Amygdala (tissue), 56 donors: ENCODE data around the gene MTARC1.

Experiments used
- DNase-seq, 56 donors: peaks; one replicate each; lab custom pipeline; 2025; lab: John Stamatoyannopoulos, UW

MTARC1 gene

DNA sequence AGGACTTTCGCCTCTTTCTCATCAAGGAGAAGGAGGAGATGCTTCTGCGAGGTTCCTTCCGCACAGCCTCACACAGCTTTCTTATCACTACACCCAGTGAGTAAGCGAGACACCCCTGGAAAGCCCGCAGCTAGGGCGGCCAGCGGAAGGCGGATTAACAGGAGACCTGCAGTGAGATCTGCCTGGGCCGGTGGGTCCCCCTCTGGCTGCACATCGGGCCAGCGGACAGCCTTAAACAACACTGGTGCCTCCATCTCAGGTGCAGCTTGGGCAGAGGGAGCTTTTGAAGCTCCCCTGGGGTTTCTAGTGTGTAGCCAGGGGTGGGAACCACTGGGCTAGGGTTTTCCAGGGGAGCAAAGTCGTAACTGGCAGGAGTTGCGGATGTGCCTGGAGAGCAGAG is 17.5 kb upstream of the MTARC1 start:
- DNase-seq = no peak

GRCh38 chr1:220770245-220770913 is 16.3 kb upstream of the MTARC1 start:
- no peak for DNase-seq

GRCh38 chr1:220772846-220773245 is 13.9 kb upstream of the MTARC1 start:
- DNase-seq = no peak

DNA sequence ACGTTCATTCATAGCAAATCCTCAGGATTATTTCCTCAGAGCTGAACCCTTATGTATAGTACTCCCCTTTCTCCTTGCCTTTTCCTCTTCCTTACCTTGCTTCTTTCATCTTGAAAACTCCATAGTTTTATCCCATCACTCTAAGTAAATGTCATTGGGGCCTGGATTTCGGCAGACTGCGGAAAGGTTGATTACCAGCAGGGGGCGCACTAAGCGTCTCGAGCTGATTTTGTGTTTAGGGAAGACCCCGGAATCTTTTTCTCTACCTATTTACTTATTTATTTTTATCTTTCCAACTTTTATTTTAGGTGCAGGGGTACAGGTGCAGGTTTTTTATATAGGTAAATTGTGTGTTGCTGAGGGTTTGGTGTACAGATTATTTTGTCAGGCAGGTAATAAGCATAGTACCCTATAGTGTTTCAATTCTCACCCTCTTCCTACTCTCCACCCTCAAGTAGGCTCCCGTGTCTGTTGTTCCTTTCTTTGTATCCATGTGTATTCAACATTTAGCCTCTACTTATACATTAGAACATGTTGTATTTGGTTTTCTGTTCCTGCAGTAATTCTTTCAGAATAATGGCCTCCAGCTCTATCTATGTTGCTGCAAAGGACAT is 11.4 kb upstream of the MTARC1 start:
- DNase-seq = peak in 9 of 56 donors; percentile 2 to 62 (median 15)

GRCh38 chr1:220776254-220776653 is 10.5 kb upstream of the MTARC1 start:
- no peak for DNase-seq

- peak in 55 of 56 donors; percentile 16 to 89 (median 65) for DNase-seq
These were observed 9.9 kb upstream of the MTARC1 start for GRCh38 chr1:220776720-220777326.

- DNase-seq = no peak
These were observed 3.3 kb upstream of the MTARC1 start for GRCh38 chr1:220783453-220783852.

DNA sequence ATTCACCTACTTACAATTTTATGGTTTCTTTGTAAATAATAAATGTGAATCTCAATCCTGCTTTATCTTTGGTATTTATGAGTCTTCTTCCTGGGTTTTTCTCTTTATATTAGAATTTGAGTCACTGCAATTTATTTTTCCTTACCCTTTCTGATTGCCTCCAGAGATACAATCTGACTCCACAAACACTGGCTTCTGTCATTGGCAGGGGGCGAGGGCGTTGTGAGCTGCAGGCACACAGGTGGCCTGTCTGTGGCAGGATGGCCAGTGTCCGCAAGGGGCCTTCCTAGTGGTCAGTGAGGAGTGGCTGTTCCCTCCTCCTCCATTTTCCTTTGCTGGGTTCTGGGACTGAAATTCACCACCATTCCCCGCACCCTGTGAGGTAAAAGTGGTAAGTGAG is 2.0 kb upstream of the MTARC1 start:
- DNase-seq = no peak

DNA sequence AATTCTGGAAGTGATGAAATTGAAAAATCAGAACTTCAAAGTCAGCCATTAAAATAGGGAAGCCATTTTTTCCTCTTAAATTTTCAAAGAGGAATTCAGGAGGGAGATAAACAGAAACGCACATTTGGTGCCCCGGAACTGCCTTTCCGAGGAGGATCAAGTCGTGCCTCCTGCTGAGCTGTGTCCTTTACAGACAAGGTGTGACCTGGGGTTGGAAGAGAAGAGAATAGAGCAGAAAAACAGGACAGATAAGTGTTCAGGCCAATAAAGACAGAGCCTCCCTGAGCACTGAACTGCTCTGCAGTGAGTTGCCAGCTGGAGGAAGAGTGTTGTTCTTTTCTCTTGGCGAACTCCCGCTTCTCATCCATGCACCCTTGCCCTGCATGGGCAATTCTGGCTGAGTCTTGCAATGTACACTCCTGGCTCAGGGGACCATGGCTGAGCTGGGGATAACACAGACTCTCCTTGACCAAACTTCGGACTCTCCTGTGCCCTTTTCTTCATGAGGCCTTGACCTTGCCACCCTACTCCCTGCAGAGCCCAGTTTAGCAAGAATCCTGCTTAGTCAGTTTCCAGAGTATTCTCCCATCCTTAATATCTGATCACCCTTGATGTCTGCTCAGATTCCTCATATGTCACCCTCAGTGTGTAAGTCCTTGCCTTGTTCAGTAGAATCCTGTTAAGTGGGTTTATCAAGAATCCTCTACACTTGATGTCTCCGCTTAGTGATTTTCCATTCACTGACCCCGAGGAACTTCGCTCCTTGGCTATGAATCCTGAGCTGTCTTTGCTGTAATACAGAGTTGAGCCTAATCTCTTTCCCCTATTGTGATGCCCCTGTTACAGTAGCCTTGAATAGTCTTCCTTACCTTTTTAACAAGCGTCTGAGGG is 1.3 kb upstream of the MTARC1 start:
- no peak for DNase-seq

DNA sequence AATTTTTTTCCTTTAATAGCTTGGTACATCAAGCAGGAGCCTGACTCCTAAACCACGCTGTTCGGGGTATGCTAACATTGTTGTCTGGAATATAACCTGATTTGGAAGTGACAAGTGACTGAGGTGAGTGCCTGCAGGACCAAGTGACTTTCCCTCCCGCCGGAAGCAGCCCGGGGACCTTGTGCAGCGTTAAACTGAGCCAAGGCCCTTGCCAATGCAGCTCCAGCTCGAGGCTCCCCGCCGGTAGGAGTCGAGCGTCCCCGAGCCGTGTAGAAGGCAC is 716 bp upstream of the MTARC1 start:
- DNase-seq = peak in 4 of 56 donors; percentile 20 to 68 (median 35)

- DNase-seq = peak in 11 of 56 donors; percentile 17 to 51 (median 28)
These were observed 431 bp downstream of the MTARC1 start for GRCh38 chr1:220787069-220787619.

DNA sequence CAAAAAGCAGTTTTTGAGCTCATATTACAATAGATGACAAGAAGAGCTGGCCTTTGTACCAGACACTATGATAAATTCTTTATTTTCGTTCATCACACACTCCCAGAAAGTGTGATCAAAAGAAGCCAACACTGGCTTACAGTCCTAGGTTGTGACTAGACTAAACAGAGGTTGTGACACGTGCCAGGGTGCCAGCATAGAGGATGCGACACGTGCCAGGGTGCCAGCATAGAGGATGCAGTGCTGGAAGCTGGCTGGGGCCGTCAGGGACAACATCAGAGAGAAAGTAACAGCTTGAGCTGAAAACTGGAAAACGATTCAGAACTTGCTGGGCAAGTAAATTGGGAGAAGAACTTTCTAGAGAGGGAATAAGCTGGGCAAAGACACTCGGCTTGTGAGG is 2.2 kb downstream of the MTARC1 start:
- DNase-seq = no peak

DNA sequence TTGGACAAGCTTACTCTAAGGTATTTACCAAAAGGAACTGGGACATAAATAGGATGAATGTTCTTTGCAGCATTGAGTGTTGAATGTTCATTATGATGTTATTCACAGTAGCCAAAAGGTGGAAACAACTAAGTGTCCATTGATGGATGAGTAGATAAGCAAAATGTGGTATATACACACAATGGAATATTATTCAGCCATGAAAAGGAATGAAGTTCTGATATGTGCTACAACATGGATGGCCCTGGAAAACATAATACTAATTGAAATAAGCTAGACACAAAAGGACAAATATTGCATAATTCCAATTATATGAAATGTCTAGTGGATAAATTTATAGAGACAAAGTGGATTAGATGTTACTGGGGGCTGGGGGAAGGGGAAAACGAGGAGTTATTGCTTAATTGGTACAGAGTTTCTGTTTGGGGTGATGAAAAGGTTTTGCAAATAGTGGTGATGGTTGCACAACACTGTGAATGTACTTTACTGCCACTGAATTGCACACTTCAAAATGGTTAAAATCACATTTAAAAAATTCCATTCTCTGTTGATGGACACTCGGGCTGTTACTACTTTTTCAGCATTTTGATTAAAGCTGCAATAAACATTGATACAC is 2.9 kb downstream of the MTARC1 start:
- DNase-seq = no peak

DNA sequence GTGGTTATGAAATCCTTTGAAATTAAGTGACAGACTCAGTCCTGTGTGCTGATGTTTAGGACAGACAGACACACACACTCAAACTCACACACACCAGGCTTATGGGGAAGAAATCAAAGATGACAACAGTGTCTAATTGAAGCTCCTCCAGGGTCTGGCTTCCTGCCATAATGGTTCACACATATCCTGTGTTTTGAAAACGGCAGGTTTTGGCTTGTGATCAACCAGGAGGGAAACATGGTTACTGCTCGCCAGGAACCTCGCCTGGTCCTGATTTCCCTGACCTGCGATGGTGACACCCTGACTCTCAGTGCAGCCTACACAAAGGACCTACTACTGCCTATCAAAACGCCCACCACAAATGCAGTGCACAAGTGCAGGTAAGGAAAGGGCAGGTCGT is 4.6 kb downstream of the MTARC1 start:
- DNase-seq = peak in 1 of 56 donors; percentile 11

DNA sequence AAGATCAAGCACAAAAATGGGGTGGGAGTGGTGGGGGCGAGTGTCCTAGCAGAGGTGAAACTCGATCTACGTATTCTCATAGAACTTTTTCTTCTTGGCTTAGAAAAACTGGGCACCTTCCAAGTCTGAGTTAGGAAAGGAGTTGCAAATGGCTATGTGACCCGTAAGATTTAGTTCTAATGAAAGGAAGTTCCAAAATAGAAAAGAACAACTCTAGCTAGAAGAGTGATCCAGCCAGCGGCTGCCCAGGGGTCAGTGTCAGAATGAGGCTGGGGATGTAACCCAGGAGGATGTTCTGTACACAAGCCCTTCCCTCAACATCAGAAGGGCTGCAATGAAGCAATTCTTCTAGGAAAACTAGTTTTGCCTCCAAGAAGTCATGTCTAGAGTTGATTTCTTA is 5.2 kb downstream of the MTARC1 start:
- DNase-seq = peak in 1 of 56 donors; percentile 9

DNA sequence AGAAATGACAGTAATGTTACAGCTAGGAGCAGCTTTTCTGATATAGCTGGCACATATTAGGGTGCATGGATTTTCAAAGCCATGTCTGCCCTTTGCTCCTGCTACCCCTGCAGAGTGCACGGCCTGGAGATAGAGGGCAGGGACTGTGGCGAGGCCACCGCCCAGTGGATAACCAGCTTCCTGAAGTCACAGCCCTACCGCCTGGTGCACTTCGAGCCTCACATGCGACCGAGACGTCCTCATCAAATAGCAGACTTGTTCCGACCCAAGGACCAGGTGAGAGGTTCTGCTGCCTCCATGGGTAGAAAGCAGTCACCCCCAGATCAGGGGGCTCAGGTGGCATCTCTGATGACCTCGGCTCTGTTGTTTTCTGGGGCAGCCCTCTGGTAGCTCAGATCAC is 9.8 kb downstream of the MTARC1 start:
- no peak for DNase-seq

DNA sequence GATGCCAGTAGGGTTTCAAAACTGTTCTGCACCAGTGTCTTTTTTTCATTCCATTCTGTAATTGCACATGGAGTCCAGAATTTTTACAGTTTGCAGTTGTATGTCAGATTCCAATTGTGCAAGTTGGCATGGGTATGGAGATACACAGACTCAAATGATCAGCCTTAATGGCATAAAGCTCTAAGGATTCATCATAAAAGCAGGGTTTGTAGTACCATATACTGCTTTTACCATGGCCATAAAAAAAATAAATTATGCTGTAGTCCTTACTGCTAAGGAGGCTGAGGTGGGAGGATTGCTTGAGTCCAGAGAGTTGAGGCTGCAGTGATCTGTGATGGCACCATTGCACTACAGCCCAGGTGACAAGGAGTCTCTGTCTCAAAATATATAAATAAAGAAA is 10.3 kb downstream of the MTARC1 start:
- DNase-seq = no peak

GRCh38 chr1:220797553-220797952 is 10.8 kb downstream of the MTARC1 start:
- no peak for DNase-seq

DNA sequence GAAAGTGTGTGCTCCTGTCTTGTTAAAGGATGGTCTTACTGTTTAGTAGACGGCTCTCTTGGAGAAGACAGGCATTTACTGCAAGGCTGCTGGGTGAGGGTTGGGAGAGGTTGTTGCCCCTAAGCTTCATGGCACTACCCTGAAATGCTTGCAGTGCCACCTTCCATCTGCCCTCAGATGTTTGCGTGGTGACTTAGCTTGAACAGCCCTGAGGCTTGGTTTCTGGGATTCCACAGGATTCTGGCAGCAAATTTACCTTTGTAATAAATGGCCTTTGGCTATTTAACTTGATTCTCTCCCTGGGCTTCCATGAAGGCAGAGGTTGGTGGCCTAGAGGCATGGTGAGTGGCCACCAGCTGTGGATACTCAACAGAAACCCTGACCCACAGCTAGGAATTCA is 11.6 kb downstream of the MTARC1 start:
- no peak for DNase-seq

DNA sequence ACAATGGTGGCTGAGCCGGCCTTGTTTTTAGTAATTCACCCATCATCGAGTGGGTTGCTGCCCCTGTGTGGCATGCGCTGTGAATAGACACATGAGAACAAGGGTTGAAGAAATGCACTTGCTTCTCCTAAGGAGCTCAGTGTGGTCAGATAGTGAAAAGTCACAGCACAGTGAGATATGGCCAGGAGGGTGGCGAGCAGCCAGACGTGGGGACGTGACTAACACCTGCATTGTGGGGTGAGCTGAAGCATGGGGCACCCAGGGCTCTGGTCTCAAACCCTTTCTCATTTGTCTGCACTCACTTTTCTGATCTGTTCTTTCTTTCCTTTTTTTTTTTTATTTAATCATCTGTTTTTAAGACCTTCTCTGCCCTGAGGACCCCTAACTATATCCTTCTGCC is 13.5 kb downstream of the MTARC1 start:
- DNase-seq = no peak
